GM19468 (cell line): Measurements from ENCODE around the gene TMEM132D.

Experiments used
- ATAC-seq: cut with Tn5 transposase; IDR thresholded peaks from one replicate; pipeline ENCODE4 v1.9.1; 2021; ENCODE audit warnings: mild to moderate bottlenecking, moderate library complexity, moderate number of reproducible peaks; ENCODE audit not compliant: unreplicated experiment; ENCODE audit errors: extremely low read depth

Gene TMEM132D

GRCh38 chr12:129096184-129096583 is 807.6 kb downstream of the TMEM132D start:
- ATAC-seq = no peak

- ATAC-seq = no peak
Measured at GRCh38 chr12:129089576-129089975, 814.2 kb downstream of the TMEM132D start.

GRCh38 chr12:129084875-129085826 is 818.7 kb downstream of the TMEM132D start:
- ATAC-seq = no peak

GRCh38 chr12:129083121-129083840 is 820.5 kb downstream of the TMEM132D start:
- no peak for ATAC-seq

- ATAC-seq = no peak
Measured at GRCh38 chr12:129082441-129082840, 821.4 kb downstream of the TMEM132D start.

- no peak for ATAC-seq
Measured at GRCh38 chr12:129081755-129082250, 822.0 kb downstream of the TMEM132D start.

- ATAC-seq = no peak
Measured at GRCh38 chr12:129080821-129081220, 823.0 kb downstream of the TMEM132D start.

GRCh38 chr12:129080391-129080790 is 823.4 kb downstream of the TMEM132D start:
- no peak for ATAC-seq

- ATAC-seq = no peak
Measured at GRCh38 chr12:129079719-129080118, 824.1 kb downstream of the TMEM132D start.

GRCh38 chr12:129076441-129077320 is 827.1 kb downstream of the TMEM132D start:
- no peak for ATAC-seq

- ATAC-seq = no peak
Measured at GRCh38 chr12:129075460-129076208, 828.2 kb downstream of the TMEM132D start.

GRCh38 chr12:129074379-129074778 is 829.4 kb downstream of the TMEM132D start:
- no peak for ATAC-seq

- no peak for ATAC-seq
Measured at GRCh38 chr12:129073157-129073915, 830.5 kb downstream of the TMEM132D start.

- ATAC-seq = no peak
Measured at GRCh38 chr12:129071362-129071761, 832.5 kb downstream of the TMEM132D start.

GRCh38 chr12:129069886-129070285 is 833.9 kb downstream of the TMEM132D start:
- no peak for ATAC-seq

- no peak for ATAC-seq
Measured at GRCh38 chr12:129068684-129069083, 835.1 kb downstream of the TMEM132D start.

GRCh38 chr12:129067491-129067890 is 836.3 kb downstream of the TMEM132D start:
- ATAC-seq = no peak

GRCh38 chr12:129064209-129064855 is 839.5 kb downstream of the TMEM132D start:
- no peak for ATAC-seq
